Lower lobe of right lung (tissue), 2 donors: ENCODE results near the gene PROK1. TPM values are rescaled to one million over a fixed set of nuclear protein-coding genes. Genes with fewer than 3 reads are reported as not detected.

Source experiments
- ATAC-seq, 2 donors: fragments of 200-7000 bp; cut with Tn5 transposase; one replicate each; pipeline ENCODE4 v1.9.1; 2020 to 2022; ENCODE audit warnings: mild to moderate bottlenecking in 2 of 2, moderate library complexity in 2 of 2
- DNase-seq: peaks from one replicate; pipeline ENCODE4 v3.0.0-alpha.2; 2020
- H3K27ac ChIP-seq: fragments of 200-600 bp; one replicate; pipeline ENCODE4 v1.8.0; 2022
- H3K27me3 ChIP-seq: fragments of 200-600 bp; one replicate; pipeline ENCODE4 v1.8.0; 2022; ENCODE audit warnings: low read depth
- H3K36me3 ChIP-seq: fragments of 200-600 bp; one replicate; pipeline ENCODE4 v1.8.0; 2022; ENCODE audit warnings: mild to moderate bottlenecking
- H3K4me1 ChIP-seq: fragments of 200-600 bp; one replicate; pipeline ENCODE4 v1.8.0; 2022
- H3K4me3 ChIP-seq: fragments of 200-600 bp; one replicate; pipeline ENCODE4 v1.8.0; 2022; ENCODE audit warnings: mild to moderate bottlenecking
- H3K9me3 ChIP-seq: fragments of 200-600 bp; one replicate; pipeline ENCODE4 v1.8.0; 2022
- intact Hi-C: fragments of 100-400 bp; cut with DNase I; formaldehyde crosslinking; loops from one replicate; pipeline ENCODE4 v1.11.0; 2022
- total RNA-seq: library from RNA; stranded (reverse); fragmentation: NEBNext Ultra II Directional; extraction: Animal tissue kit (Norgen Biotek cat#: 25700); gene quantifications from one replicate; pipeline ENCODE4 v1.2.1, GENCODE V29; 2021
- TF ChIP-seq, protein P1 (sequence below): fragments of 200-600 bp; IDR thresholded peaks from one replicate; pipeline ENCODE4 v1.8.0; 2022; ENCODE audit warnings: antibody characterized with exemption, mild to moderate bottlenecking
- donor health status: DM: no; HTN: yes; CAD: no; lungs with severe emphysema.

PROK1 gene
- total RNA-seq, 1 donor from 2014 or later = not detected

DNA sequence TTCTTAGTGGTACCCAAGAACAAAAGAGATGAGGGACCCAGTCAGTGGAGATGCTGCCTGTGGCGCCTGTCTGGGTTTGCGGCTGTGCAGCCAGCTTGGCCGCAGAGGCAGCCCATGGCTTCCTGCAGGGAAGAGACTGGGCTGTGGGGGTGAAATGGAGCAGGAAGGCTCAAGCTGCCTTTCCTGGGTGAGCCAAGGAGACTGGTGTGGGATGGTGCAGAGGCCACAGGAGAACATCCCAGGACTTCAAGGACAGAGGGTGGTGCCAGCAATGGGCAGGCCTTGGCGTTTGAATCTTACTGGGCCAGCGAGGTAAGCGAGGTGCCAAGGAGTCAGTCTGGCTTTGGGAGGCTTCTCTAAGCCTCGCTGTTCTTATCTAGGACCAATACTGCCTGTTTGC is 41.6 kb downstream of the PROK1 start:
- no peak for ATAC-seq

GRCh38 chr1:110493059-110493699 is 42.2 kb downstream of the PROK1 start:
- ATAC-seq (no peak), DNase-seq (no peak)
- intact Hi-C loops = no loop called here
- H3K9me3 ChIP-seq = no peaks in the 10 kb centered on the region
- no peak overlapping the region for H3K27ac ChIP-seq
- H3K27me3 ChIP-seq = no peaks in the 10 kb centered on the region
- no peaks in the 10 kb centered on the region for H3K36me3 ChIP-seq
- H3K4me1 ChIP-seq = no peaks in the 10 kb centered on the region
- TF ChIP-seq, protein P1, sequence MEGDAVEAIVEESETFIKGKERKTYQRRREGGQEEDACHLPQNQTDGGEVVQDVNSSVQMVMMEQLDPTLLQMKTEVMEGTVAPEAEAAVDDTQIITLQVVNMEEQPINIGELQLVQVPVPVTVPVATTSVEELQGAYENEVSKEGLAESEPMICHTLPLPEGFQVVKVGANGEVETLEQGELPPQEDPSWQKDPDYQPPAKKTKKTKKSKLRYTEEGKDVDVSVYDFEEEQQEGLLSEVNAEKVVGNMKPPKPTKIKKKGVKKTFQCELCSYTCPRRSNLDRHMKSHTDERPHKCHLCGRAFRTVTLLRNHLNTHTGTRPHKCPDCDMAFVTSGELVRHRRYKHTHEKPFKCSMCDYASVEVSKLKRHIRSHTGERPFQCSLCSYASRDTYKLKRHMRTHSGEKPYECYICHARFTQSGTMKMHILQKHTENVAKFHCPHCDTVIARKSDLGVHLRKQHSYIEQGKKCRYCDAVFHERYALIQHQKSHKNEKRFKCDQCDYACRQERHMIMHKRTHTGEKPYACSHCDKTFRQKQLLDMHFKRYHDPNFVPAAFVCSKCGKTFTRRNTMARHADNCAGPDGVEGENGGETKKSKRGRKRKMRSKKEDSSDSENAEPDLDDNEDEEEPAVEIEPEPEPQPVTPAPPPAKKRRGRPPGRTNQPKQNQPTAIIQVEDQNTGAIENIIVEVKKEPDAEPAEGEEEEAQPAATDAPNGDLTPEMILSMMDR = no peak
- no peak overlapping the region for H3K4me3 ChIP-seq

More for the DNA sequence above, 41.6 kb downstream of the PROK1 start:
- no peak for DNase-seq
- TF ChIP-seq, protein P1 = no peak
- no peaks in the 10 kb centered on the region for H3K36me3 ChIP-seq
- no peaks in the 10 kb centered on the region for H3K9me3 ChIP-seq
- peaks cover 5% of the 10 kb centered on the region for H3K27me3 ChIP-seq
- intact Hi-C loops = no loop called here
- H3K4me1 ChIP-seq = no peaks in the 10 kb centered on the region
- H3K4me3 ChIP-seq = no peak overlapping the region
- H3K27ac ChIP-seq = no peak overlapping the region

DNA sequence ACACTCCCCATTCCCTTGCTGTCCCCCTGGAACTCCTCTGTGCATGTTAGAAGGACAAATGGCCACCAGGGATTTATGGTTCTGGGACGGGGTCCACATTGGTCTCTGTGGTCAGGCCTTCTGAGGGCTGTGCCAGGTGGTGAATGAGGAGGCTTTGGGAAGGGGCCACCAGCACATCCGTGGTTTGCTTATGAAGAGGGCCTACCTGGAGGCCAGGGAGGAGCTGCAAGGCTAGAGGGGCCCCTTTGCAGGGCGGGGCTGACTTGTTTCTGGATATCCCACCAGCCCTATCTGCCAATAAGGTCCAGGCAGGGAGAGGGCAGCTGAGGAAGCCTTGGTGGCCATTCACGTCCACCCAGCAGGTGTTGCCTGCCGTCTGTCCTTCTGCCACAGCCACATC is 43.1 kb downstream of the PROK1 start:
- no peaks in the 10 kb centered on the region for H3K27me3 ChIP-seq
- no peak overlapping the region for H3K27ac ChIP-seq
- ATAC-seq = no peak
- no peak for DNase-seq
- H3K9me3 ChIP-seq = no peaks in the 10 kb centered on the region
- intact Hi-C loops = no loop called here
- no peak overlapping the region for H3K4me3 ChIP-seq
- TF ChIP-seq, protein P1 = no peak
- no peaks in the 10 kb centered on the region for H3K36me3 ChIP-seq
- H3K4me1 ChIP-seq = no peaks in the 10 kb centered on the region

GRCh38 chr1:110494522-110495406 is 43.8 kb downstream of the PROK1 start:
- Histone ChIP-seq H3K4me3 (no peak overlapping the region), H3K27ac (no peak overlapping the region), H3K27me3 (no peaks in the 10 kb centered on the region), H3K36me3 (no peaks in the 10 kb centered on the region), H3K9me3 (no peaks in the 10 kb centered on the region), H3K4me1 (no peaks in the 10 kb centered on the region)
- TF ChIP-seq, protein P1 = no peak
- intact Hi-C loops = no loop called here
- DNase-seq (no peak), ATAC-seq (no peak)

DNA sequence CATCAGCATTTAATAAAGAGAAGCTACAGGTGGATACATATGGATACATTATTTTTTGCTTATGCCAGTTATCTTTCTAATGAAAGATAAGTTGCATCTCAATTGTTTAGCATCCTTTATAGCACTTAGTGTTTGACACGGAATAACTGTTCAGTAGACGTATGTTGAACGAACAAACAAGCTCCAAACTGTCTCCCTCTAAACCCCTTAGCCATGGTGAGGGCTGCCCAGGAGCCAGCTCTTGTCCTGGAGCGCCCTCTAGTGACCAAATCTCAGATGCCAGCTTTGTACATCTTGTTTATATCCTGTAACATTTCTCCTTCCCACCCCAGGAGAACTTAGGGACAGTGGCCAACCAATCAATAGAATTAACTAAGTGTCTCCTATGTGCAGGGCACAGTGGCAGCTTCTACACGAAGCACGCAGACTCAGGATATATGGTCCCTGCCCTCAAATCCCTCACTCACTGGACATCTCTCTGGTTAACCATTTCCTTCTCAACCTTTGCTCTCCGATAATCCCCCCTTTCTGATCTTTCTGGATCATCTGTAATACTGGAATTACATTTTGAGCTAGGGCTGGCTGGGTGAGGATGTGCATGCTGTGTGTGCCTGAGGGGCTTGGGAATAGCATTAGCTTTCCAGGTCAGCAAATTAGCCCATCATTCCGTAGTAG is 45.1 kb downstream of the PROK1 start:
- DNase-seq (peak; percentile 76), ATAC-seq (peak; percentile 86 to 93)
- Histone ChIP-seq H3K9me3 (no peaks in the 10 kb centered on the region), H3K27ac (no peak overlapping the region), H3K27me3 (no peaks in the 10 kb centered on the region), H3K4me3 (no peak overlapping the region), H3K36me3 (no peaks in the 10 kb centered on the region), H3K4me1 (no peaks in the 10 kb centered on the region)
- TF ChIP-seq, protein P1 = peak; percentile 88
- intact Hi-C loops = no loop called here
